HG02943 (cell line): ENCODE results near the gene PRKN.

Experiments
- ATAC-seq: cut with Tn5 transposase; IDR thresholded peaks from one replicate; pipeline ENCODE4 v1.9.1; 2021; ENCODE audit warnings: mild to moderate bottlenecking, low read depth, moderate library complexity; ENCODE audit not compliant: unreplicated experiment

PRKN gene

GRCh38 chr6:162029873-162030576 is 697.5 kb downstream of the PRKN start:
- no peak for ATAC-seq

GRCh38 chr6:162026843-162027242 is 700.7 kb downstream of the PRKN start:
- ATAC-seq = no peak

- no peak for ATAC-seq
These were observed 701.5 kb downstream of the PRKN start for GRCh38 chr6:162026031-162026430.

- no peak for ATAC-seq
These were observed 708.2 kb downstream of the PRKN start for GRCh38 chr6:162019349-162019748.

- ATAC-seq = no peak
These were observed 710.0 kb downstream of the PRKN start for GRCh38 chr6:162017536-162017935.

GRCh38 chr6:162014069-162014811 is 713.3 kb downstream of the PRKN start:
- ATAC-seq = no peak

GRCh38 chr6:162005372-162005771 is 722.2 kb downstream of the PRKN start:
- ATAC-seq = no peak

- no peak for ATAC-seq
These were observed 730.8 kb downstream of the PRKN start for GRCh38 chr6:161996783-161997182.

GRCh38 chr6:161985876-161986423 is 741.6 kb downstream of the PRKN start:
- ATAC-seq = no peak

- ATAC-seq = no peak
These were observed 742.9 kb downstream of the PRKN start for GRCh38 chr6:161984713-161985112.

- no peak for ATAC-seq
These were observed 751.0 kb downstream of the PRKN start for GRCh38 chr6:161976553-161976952.

GRCh38 chr6:161973064-161973463 is 754.5 kb downstream of the PRKN start:
- ATAC-seq = no peak

GRCh38 chr6:161971043-161971442 is 756.5 kb downstream of the PRKN start:
- no peak for ATAC-seq

- no peak for ATAC-seq
These were observed 763.8 kb downstream of the PRKN start for GRCh38 chr6:161963634-161964234.

- ATAC-seq = no peak
These were observed 764.4 kb downstream of the PRKN start for GRCh38 chr6:161963181-161963580.

- no peak for ATAC-seq
These were observed 765.8 kb downstream of the PRKN start for GRCh38 chr6:161961796-161962195.

GRCh38 chr6:161961046-161961445 is 766.5 kb downstream of the PRKN start:
- ATAC-seq = no peak

- no peak for ATAC-seq
These were observed 768.5 kb downstream of the PRKN start for GRCh38 chr6:161959072-161959471.

- ATAC-seq = no peak
These were observed 771.5 kb downstream of the PRKN start for GRCh38 chr6:161956082-161956481.

- ATAC-seq = no peak
These were observed 772.8 kb downstream of the PRKN start for GRCh38 chr6:161954699-161955276.

- no peak for ATAC-seq
These were observed 773.5 kb downstream of the PRKN start for GRCh38 chr6:161954077-161954476.
